HG03280 (cell line): ENCODE results near the gene MOSMO.
"Not testable (repeated sequence)": the region's sequence is repeated elsewhere in the genome, so short reads cannot be mapped to it uniquely, and the experiment has no call there.

Source experiments
- ATAC-seq: cut with Tn5 transposase; IDR thresholded peaks from one replicate; pipeline ENCODE4 v1.9.1; 2021; ENCODE audit warnings: mild to moderate bottlenecking, moderate library complexity; ENCODE audit not compliant: unreplicated experiment

MOSMO gene

DNA sequence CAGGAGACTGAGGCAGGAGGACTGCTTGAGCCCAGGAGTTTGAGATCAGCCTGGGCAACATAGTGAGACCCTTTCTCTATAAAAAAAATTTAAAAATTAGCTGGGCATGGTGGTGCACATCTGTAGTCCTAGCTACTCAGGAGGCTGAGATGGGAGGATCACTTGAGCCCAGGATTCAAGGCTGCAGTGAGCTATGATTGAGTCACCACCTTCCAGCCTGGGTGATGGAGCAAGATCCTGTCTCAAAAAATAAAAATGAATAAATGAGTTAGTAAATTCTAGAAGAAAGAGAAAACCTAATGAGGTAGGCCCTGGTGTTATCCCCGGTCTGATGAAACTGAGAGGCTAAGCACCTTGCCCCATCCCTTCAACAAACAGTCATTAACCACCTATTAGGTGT is 5.9 kb upstream of the MOSMO start:
- ATAC-seq: not testable (repeated sequence)

- ATAC-seq: no peak
Measured at GRCh38 chr16:22003195-22003594, 4.7 kb upstream of the MOSMO start.

GRCh38 chr16:22004341-22004740 is 3.6 kb upstream of the MOSMO start:
- no peak for ATAC-seq

DNA sequence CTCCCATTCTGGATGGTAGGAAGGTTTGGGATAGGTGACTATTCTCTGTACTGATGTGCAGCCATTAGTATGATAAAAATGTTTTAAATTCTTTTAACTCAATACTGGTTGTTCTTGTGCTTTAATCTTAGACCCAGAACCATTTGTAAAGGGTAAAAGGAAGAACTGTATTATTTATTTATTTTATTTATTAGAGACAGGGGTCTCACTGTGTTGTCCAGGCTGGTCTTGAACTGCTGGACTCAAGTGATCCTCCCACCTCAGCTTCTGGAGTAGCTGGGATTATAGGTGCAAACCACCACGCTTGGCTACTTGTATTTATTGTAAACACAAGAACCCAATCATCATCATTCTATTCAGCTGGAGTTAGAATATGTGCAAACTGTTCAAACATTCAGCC is 2.2 kb upstream of the MOSMO start:
- no peak for ATAC-seq

DNA sequence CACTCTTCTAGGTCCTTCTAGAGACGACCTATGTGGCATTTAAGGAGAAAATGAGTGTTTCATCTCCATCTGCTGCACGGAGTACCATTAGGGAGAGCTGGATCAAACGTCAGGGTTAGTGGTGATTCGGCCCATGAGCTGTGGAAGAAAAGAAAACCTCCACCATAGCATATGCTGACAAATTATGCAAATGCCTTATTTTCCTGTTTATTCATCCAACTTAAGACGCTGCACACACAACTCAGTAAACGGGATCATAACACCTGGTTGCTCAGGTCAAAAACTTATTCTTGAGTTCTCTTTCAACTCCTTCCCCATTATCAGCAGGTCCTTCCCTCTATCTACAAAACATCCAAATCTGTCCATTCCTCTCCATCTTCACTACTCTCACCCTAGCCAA is 1.3 kb upstream of the MOSMO start:
- ATAC-seq: no peak

DNA sequence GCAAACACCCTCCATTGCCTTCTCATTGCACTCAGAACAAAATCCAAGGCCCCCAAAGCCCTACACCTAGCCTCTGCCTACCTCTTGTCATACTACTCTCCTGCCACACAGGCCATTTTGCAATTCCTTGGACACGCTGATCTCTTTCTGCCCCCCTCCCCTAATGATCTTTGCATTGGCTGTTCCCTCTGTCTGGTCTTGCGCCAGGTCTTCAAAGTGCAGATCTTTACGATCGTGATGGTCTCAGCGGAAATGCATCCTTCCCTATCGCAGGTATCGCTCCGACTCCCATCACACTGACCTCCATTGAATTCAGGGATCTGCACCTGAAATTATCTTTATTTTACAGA is 777 bp upstream of the MOSMO start:
- no peak for ATAC-seq

- peak; percentile 17 for ATAC-seq
Measured at GRCh38 chr16:22008215-22009059, 526 bp downstream of the MOSMO start.

GRCh38 chr16:22010902-22011301 is 3.0 kb downstream of the MOSMO start:
- no peak for ATAC-seq

DNA sequence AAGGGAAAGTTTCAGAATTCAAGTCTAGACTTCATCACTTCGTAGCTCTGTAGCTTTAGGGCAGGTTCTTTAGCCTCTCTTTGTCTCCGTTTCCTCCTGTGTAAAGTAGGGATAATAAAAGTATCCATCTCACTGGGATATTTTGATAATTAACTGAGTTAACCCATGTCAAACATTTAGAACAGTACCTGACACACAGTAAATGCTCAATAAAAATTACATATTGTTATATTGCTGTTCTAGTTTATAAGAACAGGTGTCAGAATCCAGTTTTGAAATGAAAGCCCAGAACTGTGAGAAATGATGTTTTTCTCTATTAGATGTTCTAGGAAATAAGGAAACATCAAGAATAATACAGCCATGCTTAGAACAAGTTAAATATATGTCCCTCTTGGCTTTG is 4.3 kb downstream of the MOSMO start:
- no peak for ATAC-seq

DNA sequence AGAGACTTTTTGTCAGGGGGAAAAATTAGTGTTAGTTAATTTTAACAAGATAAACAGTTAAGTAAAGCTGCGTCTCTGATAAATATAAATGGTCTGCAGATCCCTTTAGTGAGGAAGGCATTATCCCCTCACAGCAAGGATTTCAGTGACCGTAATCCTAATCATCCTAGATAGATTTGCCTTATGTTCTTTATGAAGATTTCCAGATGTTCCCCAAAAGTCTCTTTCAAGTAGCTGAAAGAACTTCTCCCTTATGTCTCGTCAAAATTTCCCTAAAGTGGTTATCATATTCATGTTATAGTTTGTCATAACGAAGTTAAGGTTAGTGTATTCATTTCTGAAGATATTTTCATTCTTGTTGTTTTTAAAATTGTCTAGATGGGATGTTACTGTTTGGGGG is 5.6 kb downstream of the MOSMO start:
- ATAC-seq: no peak

- ATAC-seq: no peak
Measured at GRCh38 chr16:22014271-22014873, 6.5 kb downstream of the MOSMO start.

DNA sequence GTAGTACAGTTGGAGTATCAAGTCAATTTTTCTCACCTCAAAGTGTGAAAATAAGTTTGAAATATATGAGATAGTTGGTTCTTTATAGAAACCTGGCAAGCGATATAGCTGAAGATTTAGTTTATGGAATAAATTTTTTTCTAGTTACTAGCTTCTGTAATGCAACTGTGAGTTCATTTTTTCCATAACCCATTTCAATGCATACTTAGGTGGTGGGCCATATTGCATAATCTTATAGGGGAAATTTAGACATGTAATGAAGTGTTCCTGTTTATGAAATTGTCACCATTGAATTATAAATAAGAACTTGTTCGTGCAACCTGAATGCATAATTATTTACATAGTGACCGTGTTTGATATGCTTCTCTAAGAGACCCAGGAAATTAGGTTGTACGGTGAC is 9.0 kb downstream of the MOSMO start:
- ATAC-seq: no peak

DNA sequence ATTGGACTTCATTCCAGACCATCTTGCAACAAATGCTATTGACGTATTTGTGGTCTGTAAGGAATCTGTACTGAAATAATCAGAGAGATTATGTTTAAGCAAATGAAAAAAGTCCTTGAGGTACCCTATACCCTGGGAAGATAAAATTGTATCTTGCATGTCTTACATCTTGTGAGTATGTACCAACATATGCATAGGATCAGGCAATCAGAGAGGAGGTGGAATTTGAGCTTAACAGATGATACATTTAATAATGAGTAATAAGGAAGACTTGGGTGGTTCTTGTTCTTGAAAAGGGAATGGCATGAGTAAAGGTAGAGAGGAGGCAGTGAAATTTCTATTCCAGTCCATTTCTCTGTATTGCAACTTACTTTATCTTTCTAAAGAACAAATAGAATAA is 10.6 kb downstream of the MOSMO start:
- ATAC-seq: no peak

GRCh38 chr16:22022151-22022550 is 14.2 kb downstream of the MOSMO start:
- no peak for ATAC-seq

DNA sequence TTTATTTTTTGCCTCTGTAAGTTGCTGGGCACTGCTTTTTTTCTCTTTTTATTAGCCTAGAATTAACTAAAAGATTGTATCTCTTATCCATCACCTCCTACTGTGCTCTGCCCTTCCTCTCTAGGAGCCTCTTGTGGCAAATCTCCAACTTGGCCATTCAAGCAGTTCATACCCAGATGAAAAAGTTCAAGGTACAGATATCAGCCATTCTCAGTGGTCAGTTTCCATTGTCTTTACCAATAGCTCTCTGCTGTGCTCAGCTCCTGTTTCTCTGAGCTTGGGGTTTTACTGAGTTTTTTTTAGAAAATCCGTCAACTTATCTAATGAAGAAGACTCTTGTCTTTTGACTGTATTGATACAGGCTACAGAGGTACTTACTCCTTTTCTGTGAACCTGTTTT is 15.6 kb downstream of the MOSMO start:
- ATAC-seq: no peak

DNA sequence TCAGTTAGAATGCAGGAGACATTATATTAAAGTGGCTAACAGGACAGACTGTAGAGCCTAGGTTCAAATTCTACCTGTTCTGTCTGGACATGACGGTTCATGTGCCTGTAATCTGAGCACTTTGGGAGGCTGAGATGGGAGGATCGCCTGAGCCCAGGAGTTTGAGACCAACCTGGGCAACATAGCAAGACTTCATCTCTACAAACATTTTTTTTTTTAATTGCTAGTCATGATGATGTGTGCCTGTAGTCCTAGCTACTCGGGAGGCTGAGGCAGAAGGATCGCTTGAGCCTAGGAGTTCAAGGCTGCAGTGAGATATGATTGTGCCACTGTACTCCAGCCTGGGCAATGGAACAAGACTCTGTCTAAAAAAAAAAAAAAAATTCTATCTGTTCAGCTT is 16.9 kb downstream of the MOSMO start:
- not testable (repeated sequence) for ATAC-seq

GRCh38 chr16:22027633-22028032 is 19.7 kb downstream of the MOSMO start:
- ATAC-seq: no peak

DNA sequence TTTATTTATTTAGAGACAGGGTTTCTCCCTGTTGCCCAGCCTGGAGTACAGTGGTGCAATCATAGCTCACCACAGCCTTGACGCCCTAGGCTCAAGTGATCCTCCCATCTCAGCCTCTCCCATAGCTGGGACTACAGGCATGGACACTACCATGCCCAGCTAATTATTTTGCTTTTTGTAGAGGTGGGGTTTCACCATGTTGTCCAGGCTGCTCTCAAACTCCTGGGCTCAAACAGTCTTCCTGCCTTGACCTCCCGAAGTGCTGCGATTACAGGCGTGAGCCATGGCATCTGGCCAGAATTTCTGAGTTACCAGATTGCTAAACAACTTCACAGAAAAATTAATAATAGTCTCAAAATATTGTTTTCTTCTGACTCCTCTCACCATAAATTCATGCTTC is 21.7 kb downstream of the MOSMO start:
- no peak for ATAC-seq

DNA sequence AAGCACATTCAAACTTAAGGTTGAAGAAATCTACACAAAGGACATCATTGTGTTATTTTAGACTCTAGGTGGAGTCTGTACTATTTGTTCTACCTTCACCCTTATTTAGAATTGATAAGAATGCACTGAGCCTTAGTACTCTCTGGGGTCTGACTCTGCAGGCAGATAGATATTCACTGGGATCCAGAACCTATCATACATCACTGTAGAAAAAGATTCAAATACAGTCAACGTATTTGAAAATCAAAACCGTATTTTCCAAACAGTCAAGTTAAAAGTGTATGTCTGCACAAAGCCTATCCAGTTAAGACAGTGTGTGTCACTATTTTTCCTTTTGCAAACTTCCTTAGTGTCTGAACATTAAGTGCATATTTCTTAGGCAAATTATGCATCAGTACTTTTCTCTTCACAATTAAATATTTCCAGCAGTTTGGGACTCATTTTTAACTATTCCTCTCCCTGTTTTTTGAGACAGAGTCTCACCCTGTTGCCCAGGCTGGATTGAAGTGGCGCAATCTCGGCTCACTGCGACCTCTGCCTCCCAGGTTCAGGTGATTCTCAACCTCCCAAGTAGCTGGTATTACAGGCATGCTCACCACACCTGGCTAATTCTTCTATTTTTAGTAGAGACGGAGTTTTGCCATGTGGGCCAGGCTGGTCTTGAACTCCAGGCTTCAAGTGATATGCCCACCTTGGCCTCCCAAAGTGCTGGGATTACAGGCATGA is 22.3 kb downstream of the MOSMO start:
- no peak for ATAC-seq

- ATAC-seq: no peak
Measured at GRCh38 chr16:22031483-22032083, 23.7 kb downstream of the MOSMO start.

- ATAC-seq: no peak
Measured at GRCh38 chr16:22034503-22034902, 26.6 kb downstream of the MOSMO start.

DNA sequence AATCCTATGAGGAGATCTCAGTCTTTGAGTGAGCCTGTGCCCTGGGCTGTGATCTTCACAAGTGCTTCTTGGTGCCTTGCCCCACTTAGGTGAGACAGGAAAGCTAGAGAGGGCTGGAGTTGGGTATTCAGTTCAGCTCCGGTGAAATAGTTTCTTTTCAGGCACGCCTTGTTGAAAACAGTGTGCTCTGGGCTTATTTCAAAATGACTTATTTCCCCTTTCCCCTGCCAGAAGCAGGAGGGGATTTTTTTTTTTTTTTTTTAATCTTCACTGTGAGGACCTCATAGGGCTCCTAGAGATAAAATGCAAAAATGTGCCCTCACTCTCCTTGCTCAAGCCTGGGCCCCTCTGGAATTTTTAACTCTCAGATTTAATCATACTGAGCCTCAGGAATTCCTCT is 27.2 kb downstream of the MOSMO start:
- no peak for ATAC-seq
